Breast epithelium (tissue), 4 donors: Measurements from ENCODE around the gene ANO7. TPM values are rescaled to one million over a fixed set of nuclear protein-coding genes. Genes with fewer than 3 reads are reported as not detected.

Experiments used
- DNase-seq, 2 donors: peaks; one replicate each; pipeline ENCODE4 v3.0.0-alpha.2; 2019; ENCODE audit warnings: low spot score in 2 of 2
- H3K27ac ChIP-seq, 2 donors: fragments of 200-600 bp; sonication (generic) in 1 of 2; one replicate each; pipeline ENCODE4 v1.5.1; 2016 to 2019; ENCODE audit warnings: mild to moderate bottlenecking in 1 of 2
- H3K27me3 ChIP-seq, 2 donors: fragments of 200-600 bp; sonication (generic) in 1 of 2; one replicate each; pipeline versions ENCODE4 v1.5.1 to v1.6.0; 2017 to 2019; ENCODE audit warnings: control low read depth in 1 of 2, mild to moderate bottlenecking in 1 of 2
- H3K36me3 ChIP-seq: fragments of 200-600 bp; one replicate; pipeline ENCODE4 v1.5.1; 2019
- H3K4me1 ChIP-seq, 2 donors: fragments of 200-600 bp; sonication (generic); one replicate each; pipeline ENCODE4 v1.5.1; 2016 to 2019; ENCODE audit warnings: control low read depth in 1 of 2
- H3K4me3 ChIP-seq, 3 donors: fragments of 200-600 bp; sonication (generic); 1 replicate in 2 of 3; 2 replicates in 1 of 3; pipeline ENCODE4 v1.5.1; 2016 to 2019; ENCODE audit warnings: mild to moderate bottlenecking in 3 of 3, moderate library complexity in 2 of 3
- H3K9me3 ChIP-seq, 2 donors: fragments of 200-600 bp; sonication (generic) in 1 of 2; one replicate each; pipeline ENCODE4 v1.5.1; 2016 to 2019; ENCODE audit warnings: control low read depth in 1 of 2
- CTCF ChIP-seq, 3 donors: fragments of 450-650 bp; IDR thresholded peaks; one replicate each; pipeline ENCODE4 v1.5.1; 2016 to 2017; ENCODE audit warnings: antibody characterized with exemption in 3 of 3, mild to moderate bottlenecking in 3 of 3, moderate library complexity in 3 of 3
- POLR2A ChIP-seq: fragments of 450-650 bp; IDR thresholded peaks from one replicate; pipeline ENCODE4 v1.6.1; 2016; ENCODE audit warnings: antibody characterized with exemption, mild to moderate bottlenecking, moderate library complexity
- POLR2AphosphoS5 ChIP-seq, 3 donors: sonication (generic); formaldehyde crosslinking; IDR thresholded peaks; one replicate each; pipeline ENCODE4 v1.6.1; 2017; ENCODE audit warnings: antibody characterized with exemption in 3 of 3
- intact Hi-C: fragments of 100-400 bp; cut with DNase I; formaldehyde crosslinking; loops from one replicate; pipeline ENCODE4 v1.15.1; 2023; ENCODE audit warnings: low total_unique reads
- total RNA-seq, 3 donors: library from RNA; depleted of rRNA; stranded (reverse); fragments of >200 nt; gene quantifications; one replicate each; pipeline ENCODE4 v1.1.0, GENCODE V29; 2016

The ANO7 gene
- total RNA-seq, 3 donors from 2014 or later = 0.98 to 1.6 TPM; not detected in 1

DNA sequence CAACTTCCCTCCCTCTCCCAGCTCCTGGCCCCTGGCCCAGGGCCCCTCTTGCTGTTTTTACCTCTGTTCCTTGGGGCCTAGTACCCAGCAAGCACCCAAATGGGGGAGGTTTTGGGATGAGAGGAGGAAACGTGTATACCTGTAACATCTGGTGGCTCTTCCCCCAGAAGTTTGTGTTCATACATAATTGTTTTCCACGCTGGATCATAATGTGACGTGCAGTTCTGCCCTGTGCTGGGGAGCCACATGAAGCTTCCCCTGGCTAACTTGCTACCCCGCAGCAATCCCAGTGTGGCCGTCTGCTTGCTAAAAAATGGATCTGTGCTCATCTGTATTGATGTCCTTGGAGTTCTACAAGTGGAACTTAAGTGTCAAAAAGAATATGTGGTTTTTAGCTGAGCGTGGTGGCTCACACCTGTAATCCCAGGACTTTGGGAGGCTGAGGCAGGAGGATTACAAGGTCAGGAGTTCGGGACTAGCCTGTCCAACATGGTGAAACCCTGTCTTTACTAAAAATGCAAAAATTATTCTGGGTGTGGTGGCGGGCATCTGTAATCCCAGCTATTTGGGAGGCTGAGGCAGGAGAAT, 36.5 kb downstream of the ANO7 start:
- H3K4me1 ChIP-seq = peaks cover 3 to 7% of the 10 kb centered on the region in 2 donors
- H3K4me3 ChIP-seq = no peak overlapping the region
- no peak overlapping the region for H3K27ac ChIP-seq
- intact Hi-C loops = no loop called here
- no peaks in the 10 kb centered on the region for H3K9me3 ChIP-seq
- no peak for TF ChIP-seq CTCF (IDR thresholded peaks at IDR 0.05)
- H3K27me3 ChIP-seq = no peaks in the 10 kb centered on the region
- peaks cover 12% of the 10 kb centered on the region for H3K36me3 ChIP-seq
- no peak for DNase-seq

- peaks cover 18% of the 10 kb centered on the region for H3K36me3 ChIP-seq
- no peaks in the 10 kb centered on the region for H3K9me3 ChIP-seq
- no peak overlapping the region for H3K4me3 ChIP-seq
- no peak for DNase-seq
- no peak overlapping the region for H3K27ac ChIP-seq
- intact Hi-C loops = no loop called here
- no peaks in the 10 kb centered on the region for H3K27me3 ChIP-seq
- TF ChIP-seq POLR2A = no peak
- no peak for TF ChIP-seq POLR2AphosphoS5 (IDR thresholded peaks at IDR 0.05)
- TF ChIP-seq CTCF (IDR thresholded peaks at IDR 0.05) = no peak
- H3K4me1 ChIP-seq = peaks cover 3 to 7% of the 10 kb centered on the region in 2 donors
Measured at GRCh38 chr2:241225545-241225944, 37.1 kb downstream of the ANO7 start.

DNA sequence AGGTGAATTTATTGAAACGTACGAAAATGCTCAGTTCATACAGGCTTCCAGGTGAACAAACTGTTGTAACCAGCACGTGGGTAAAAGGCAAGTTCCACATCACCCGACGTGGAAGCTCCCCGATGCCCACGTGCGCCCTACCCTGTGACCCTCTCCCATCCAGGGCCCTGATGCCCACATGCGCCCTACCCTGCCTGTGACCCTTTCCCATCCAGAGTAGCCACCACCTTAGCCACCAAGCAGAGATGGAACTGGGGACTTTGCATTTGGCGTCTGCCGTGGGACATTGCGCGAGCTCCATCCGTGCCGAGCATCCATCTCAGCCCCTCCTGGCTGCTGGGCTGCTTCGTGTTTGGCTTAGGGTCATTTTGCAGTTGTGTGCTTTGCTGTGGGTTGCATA, 37.5 kb downstream of the ANO7 start:
- H3K27me3 ChIP-seq = no peaks in the 10 kb centered on the region
- H3K27ac ChIP-seq = no peak overlapping the region
- intact Hi-C loops = no loop called here
- DNase-seq = no peak
- H3K36me3 ChIP-seq = peaks cover 22% of the 10 kb centered on the region
- H3K4me3 ChIP-seq = no peak overlapping the region
- TF ChIP-seq POLR2AphosphoS5 (IDR thresholded peaks at IDR 0.05) (no peak), CTCF (IDR thresholded peaks at IDR 0.05) (no peak), POLR2A (no peak)
- no peaks in the 10 kb centered on the region for H3K9me3 ChIP-seq
- peaks cover 3 to 7% of the 10 kb centered on the region in 2 donors for H3K4me1 ChIP-seq

DNA sequence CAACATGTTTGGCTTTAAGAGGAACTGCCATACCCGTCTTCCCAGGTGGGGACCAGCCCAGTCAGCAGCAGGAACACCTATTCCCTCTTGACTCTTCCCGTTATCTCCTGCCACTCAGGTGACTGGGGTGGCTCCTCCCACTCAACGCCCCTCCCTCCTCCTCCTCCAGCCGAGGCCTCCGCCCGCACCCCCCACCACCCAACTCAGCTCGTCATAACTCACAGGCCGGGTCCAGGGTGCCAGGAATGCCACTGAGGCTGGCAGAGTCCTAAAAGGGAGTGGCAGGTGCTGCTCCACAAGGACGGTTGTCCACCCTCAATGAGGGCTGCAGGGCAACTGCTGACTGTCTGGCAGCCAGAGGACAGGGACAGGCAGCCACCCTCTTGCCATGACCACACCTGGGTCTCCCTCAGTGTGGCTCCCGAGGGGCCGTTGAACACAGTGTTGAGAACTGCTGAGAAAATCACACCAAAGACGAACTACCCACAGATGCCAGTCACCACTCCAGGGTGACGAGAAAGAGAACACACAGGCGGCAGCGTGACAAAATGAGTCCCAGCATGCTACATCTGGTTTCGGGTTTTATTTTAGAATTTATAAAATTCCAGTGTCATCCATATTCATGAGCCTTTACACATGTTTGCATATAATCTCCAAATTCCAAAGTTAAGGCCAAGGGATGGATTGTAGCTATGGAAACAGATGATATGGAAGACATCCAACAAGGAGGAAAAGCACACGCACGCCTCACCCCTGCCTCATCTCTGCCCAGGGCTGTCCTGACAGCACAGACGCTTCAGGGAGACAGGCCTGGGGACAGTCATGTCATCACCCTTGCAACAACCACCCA, 38.5 kb downstream of the ANO7 start:
- Histone ChIP-seq H3K4me3 (no peak overlapping the region), H3K27ac (no peak overlapping the region), H3K4me1 (peaks cover 3 to 7% of the 10 kb centered on the region in 2 donors), H3K9me3 (no peaks in the 10 kb centered on the region), H3K27me3 (no peaks in the 10 kb centered on the region), H3K36me3 (peaks cover 22% of the 10 kb centered on the region)
- DNase-seq = no peak
- intact Hi-C loops = no loop called here
- TF ChIP-seq POLR2A (no peak), CTCF (IDR thresholded peaks at IDR 0.05) (no peak), POLR2AphosphoS5 (IDR thresholded peaks at IDR 0.05) (no peak)

DNA sequence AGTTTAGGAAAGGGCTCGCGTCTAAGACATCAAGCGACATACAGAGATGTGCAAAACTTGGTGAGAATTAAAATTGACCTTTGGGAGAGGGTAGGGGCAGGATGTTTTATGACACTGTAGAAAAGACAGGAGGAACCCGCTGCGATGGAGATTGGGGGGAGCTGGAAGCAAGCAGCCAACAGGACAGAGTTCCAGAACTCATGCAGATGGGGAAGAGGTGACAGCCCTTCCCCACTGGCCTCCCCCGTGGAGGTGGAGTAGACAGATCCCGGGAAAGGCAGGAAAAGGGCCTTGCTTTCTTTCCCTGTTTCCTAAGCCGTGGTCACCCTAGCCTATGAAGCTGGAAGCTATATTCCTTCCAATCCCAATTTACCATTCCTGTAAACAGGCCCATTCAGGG, 39.1 kb downstream of the ANO7 start:
- intact Hi-C loops = no loop called here

More for the DNA sequence above, 39.1 kb downstream of the ANO7 start:
- H3K36me3 ChIP-seq = peaks cover 22% of the 10 kb centered on the region
- H3K9me3 ChIP-seq = no peaks in the 10 kb centered on the region
- no peaks in the 10 kb centered on the region for H3K27me3 ChIP-seq
- no peak for DNase-seq
- H3K4me3 ChIP-seq = no peak overlapping the region
- H3K4me1 ChIP-seq = peaks cover 3 to 7% of the 10 kb centered on the region in 2 donors
- TF ChIP-seq POLR2AphosphoS5 (IDR thresholded peaks at IDR 0.05) (no peak), POLR2A (no peak)
- H3K27ac ChIP-seq = no peak overlapping the region
